Suppressor macrophage treated with lipopolysaccharide for 1 hour (primary cell): ENCODE measurements around the gene PCDHA5.
"Not testable (repeated sequence)": the region's sequence is repeated elsewhere in the genome, so short reads cannot be mapped to it uniquely, and the experiment has no call there.

Experiments
- DNase-seq, 3 donors: peaks; one replicate each; pipeline ENCODE4 v3.0.0-alpha.2; 2020 to 2022

Gene PCDHA5

GRCh38 chr5:140823475-140823874 lies 2.1 kb downstream of the PCDHA5 start:
- no peak for DNase-seq

DNA sequence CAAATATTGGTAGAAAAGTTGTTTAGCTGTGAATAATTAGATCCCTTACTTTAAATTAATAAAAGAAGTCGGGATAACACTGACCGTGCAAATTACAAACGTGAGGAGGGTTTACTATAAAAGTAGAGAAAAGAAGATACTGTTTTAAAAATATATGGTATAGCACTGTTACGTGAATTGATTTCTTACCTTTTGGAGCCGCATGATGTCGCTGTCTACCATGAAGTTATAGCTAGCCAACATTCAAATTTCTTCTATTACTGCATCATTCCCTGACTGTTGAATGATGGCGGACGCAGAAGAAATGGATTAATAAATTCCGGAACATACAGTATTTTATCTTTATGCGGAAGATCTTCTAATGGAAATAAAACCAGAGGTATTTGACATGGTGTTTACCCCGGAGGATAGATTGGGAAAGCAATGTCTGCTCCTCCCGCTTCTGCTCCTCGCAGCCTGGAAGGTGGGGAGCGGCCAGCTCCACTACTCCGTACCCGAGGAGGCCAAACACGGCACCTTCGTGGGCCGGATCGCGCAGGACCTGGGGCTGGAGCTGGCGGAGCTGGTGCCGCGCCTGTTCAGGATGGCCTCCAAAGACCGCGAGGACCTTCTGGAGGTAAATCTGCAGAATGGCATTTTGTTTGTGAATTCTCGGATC lies 6.4 kb downstream of the PCDHA5 start, which contains the start of gene PCDHA6:
PCDHA6 (plus strand) TSS at position 257 of the 658 bp plus-strand sequence; CDS start at position 389, 132 bp downstream.
- peak in 1 of 3 donors; percentile 3 for DNase-seq

DNA sequence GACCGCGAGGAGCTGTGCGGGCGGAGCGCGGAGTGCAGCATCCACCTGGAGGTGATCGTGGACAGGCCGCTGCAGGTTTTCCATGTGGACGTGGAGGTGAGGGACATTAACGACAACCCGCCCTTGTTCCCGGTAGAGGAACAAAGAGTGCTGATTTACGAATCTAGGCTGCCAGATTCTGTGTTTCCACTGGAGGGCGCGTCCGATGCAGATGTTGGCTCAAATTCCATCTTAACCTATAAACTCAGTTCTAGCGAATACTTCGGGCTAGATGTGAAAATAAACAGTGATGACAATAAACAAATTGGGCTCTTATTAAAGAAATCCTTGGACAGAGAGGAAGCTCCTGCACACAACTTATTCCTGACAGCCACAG lies 6.9 kb downstream of the PCDHA5 start:
- peak in 1 of 3 donors; percentile 12 for DNase-seq

DNA sequence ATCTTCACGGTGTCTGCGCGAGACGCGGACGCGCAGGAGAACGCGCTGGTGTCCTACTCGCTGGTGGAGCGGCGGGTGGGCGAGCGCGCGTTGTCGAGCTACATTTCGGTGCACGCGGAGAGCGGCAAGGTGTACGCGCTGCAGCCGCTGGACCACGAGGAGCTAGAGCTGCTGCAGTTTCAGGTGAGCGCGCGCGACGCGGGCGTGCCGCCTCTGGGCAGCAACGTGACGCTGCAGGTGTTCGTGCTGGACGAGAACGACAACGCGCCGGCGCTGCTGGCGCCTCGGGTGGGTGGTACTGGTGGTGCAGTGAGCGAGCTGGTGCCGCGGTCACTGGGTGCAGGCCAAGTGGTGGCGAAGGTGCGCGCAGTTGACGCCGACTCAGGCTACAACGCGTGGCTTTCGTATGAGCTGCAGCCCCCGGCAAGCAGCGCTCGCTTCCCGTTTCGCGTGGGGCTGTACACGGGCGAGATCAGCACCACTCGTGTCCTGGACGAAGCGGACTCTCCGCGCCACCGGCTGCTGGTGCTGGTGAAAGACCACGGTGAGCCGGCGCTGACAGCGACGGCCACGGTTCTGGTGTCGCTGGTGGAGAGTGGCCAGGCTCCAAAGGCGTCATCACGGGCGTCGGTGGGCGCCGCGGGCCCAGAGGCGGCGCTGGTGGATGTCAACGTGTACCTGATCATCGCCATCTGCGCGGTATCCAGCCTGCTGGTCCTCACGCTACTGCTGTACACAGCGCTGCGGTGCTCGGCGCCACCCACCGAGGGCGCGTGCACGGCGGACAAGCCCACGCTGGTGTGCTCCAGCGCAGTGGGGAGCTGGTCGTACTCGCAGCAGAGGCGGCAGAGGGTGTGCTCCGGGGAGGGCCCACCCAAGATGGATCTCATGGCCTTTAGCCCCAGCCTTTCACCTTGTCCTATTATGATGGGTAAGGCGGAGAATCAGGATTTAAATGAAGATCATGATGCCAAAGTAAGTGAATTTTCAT lies 8.4 kb downstream of the PCDHA5 start:
- DNase-seq = peak in 1 of 3 donors; percentile 8

DNA sequence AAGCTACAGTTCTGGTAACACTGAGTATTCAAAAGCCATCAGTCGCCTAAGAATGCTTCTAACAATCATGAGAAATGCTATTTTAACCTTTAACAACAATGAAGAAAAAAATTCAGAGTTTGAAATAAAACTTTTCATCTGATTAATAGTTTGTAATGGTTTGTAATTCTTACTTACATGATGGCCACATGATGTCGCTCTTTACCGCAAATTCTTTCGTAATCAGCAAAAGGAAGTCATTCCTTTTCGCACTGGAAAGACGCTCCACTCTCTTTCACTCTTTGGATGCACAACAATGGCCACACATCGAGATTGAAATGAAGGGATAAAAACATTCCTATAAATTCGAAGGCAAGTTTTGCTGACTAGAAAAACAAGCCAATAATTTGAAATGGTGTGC lies 12.6 kb downstream of the PCDHA5 start, which contains the start of gene PCDHA7:
PCDHA7 (plus strand) TSS at position 277 of the 400 bp plus-strand sequence; CDS start at position 392, 115 bp downstream.
- peak in 2 of 3 donors; percentile 5 to 18 for DNase-seq

DNA sequence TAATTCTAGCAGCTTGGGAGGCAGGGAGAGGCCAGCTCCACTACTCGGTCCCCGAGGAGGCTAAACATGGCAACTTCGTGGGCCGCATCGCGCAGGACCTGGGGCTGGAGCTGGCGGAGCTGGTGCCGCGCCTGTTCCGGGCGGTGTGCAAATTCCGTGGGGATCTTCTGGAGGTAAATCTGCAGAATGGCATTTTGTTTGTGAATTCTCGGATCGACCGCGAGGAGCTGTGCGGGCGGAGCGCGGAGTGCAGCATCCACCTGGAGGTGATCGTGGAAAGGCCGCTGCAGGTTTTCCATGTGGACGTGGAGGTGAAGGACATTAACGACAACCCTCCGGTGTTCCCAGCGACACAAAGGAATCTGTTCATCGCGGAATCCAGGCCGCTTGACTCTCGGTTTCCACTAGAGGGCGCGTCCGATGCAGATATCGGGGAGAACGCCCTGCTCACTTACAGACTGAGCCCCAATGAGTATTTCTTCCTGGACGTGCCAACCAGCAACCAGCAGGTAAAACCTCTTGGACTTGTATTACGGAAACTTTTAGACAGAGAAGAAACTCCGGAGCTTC lies 13.1 kb downstream of the PCDHA5 start:
- not testable (repeated sequence) for DNase-seq

DNA sequence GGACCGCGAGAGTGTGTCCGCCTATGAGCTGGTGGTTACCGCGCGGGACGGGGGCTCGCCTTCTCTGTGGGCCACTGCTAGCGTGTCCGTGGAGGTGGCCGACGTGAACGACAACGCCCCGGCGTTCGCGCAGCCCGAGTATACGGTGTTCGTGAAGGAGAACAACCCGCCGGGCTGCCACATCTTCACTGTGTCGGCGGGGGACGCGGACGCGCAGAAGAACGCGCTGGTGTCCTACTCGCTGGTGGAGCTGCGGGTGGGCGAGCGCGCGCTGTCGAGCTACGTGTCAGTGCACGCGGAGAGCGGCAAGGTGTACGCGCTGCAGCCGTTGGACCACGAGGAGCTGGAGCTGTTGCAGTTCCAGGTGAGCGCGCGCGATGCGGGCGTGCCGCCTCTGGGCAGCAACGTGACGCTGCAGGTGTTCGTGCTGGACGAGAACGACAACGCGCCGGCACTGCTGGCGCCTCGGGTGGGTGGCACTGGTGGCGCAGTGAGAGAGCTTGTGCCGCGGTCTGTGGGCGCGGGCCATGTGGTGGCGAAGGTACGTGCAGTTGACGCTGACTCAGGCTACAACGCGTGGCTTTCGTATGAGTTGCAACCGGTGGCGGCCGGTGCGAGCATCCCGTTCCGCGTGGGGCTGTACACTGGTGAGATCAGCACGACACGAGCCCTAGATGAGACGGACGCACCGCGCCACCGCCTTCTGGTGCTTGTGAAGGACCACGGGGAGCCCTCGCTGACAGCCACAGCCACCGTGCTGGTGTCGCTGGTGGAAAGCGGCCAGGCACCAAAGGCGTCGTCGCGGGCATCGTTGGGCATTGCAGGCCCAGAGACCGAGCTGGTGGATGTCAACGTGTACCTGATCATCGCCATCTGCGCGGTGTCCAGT lies 14.5 kb downstream of the PCDHA5 start:
- peak in 1 of 3 donors; percentile 13 for DNase-seq

GRCh38 chr5:140840978-140841962 lies 19.9 kb downstream of the PCDHA5 start, which contains the start of gene PCDHA8:
Gene PCDHA8, plus strand, starts transcription at chr5:140841187. Its CDS starts 135 bp downstream, at chr5:140841322.
- peak; percentile 13 to 27 (median 15) for DNase-seq

DNA sequence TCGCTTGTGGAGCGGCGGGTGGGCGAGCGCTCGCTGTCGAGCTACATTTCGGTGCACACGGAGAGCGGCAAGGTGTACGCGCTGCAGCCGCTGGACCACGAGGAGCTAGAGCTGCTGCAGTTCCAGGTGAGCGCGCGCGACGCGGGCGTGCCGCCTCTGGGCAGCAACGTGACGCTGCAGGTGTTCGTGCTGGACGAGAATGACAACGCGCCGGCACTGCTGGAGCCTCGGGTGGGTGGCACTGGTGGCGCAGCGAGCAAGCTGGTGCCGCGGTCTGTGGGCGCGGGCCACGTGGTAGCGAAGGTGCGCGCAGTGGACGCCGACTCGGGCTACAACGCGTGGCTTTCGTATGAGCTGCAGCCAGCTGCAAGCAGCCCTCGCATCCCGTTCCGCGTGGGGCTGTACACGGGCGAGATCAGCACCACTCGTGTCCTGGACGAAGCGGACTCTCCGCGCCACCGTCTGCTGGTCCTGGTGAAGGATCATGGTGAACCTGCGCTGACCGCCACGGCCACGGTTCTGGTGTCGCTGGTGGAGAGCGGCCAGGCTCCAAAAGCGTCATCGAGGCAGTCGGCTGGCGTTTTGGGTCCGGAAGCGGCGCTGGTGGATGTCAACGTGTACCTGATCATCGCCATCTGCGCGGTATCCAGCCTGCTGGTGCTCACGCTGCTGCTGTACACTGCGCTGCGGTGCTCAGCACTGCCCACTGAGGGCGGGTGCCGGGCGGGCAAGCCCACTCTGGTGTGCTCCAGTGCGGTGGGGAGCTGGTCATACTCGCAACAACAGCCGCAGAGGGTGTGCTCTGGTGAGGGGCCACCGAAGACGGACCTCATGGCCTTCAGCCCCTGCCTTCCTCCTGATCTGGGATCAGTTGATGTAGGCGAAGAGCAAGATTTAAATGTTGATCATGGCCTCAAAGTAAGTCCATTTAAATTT lies 21.7 kb downstream of the PCDHA5 start:
- no peak for DNase-seq

DNA sequence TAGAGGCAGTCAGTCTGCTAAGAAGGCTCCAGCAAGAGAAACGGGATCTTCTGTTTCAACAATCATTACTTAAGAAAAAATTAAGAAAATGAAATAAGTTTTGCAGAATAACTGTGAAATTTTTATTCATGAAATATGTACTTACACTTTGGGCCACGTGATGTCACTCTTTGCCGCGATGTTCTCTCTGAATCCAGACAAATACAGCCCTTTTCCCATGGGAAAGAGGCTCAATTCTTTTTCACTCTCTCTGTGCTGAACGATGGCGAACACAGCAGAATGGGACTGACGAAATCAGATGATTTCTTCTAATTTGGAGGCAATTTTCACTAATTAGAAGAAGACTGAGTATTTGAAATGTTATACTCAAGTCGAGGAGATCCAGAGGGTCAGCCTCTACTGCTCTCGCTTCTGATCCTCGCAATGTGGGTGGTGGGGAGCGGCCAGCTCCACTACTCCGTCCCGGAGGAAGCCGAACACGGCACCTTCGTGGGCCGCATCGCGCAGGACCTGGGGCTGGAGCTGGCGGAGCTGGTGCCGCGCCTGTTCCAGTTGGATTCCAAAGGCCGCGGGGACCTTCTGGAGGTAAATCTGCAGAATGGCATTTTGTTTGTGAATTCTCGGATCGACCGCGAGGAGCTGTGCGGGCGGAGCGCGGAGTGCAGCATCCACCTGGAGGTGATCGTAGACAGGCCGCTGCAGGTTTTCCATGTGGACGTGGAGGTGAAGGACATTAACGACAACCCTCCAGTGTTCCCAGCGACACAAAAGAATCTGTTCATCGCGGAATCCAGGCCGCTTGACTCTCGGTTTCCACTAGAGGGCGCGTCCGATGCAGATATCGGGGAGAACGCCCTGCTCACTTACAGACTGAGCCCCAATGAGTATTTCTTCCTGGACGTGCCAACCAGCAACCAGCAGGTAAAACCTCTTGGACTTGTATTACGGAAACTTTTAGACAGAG lies 27.0 kb downstream of the PCDHA5 start, which contains the start of gene PCDHA9:
PCDHA9 (plus strand) TSS at position 244 of the 964 bp plus-strand sequence; CDS start at position 358, 114 bp downstream.
- DNase-seq = not testable (repeated sequence)

DNA sequence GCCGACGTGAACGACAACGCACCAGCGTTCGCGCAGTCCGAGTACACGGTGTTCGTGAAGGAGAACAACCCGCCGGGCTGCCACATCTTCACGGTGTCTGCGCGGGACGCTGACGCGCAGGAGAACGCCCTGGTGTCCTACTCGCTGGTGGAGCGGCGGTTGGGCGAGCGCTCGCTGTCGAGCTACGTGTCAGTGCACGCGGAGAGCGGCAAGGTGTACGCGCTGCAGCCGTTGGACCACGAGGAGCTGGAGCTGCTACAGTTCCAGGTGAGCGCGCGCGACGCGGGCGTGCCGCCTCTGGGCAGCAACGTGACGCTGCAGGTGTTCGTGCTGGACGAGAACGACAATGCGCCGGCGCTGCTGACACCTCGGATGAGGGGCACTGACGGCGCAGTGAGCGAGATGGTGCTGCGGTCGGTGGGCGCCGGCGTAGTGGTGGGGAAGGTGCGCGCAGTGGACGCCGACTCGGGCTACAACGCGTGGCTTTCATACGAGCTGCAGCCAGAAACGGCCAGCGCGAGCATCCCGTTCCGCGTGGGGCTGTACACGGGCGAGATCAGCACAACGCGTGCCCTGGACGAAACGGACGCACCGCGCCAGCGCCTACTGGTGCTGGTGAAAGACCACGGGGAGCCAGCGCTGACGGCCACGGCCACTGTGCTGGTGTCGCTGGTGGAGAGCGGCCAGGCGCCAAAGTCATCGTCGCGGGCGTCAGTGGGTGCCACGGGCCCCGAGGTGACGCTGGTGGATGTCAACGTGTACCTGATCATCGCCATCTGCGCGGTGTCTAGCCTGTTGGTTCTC lies 28.6 kb downstream of the PCDHA5 start:
- DNase-seq = not testable (repeated sequence)

GRCh38 chr5:140855772-140856674 lies 34.6 kb downstream of the PCDHA5 start, which contains the start of gene PCDHA10:
Gene PCDHA10, plus strand, starts transcription at chr5:140855897. Its CDS starts 152 bp downstream, at chr5:140856049.
- no peak for DNase-seq

DNA sequence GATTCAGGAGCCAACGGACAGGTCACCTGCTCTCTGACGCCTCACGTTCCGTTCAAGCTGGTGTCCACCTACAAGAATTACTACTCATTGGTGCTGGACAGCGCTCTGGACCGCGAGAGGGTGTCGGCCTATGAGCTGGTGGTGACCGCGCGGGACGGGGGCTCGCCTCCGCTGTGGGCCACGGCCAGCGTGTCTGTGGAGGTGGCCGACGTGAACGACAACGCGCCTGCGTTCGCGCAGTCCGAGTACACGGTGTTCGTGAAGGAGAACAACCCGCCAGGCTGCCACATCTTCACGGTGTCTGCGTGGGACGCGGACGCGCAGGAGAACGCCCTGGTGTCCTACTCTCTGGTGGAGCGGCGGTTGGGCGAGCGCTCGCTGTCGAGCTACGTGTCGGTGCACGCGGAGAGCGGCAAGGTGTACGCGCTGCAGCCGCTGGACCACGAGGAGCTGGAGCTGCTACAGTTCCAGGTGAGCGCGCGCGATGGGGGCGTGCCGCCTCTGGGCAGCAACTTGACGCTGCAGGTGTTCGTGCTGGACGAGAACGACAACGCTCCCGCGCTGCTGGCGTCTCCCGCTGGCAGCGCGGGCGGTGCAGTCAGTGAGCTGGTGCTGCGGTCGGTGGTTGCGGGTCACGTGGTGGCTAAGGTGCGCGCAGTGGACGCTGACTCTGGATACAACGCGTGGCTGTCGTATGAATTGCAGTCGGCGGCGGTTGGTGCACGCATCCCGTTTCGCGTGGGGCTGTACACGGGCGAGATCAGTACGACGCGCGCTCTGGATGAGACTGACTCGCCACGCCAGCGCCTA lies 36.0 kb downstream of the PCDHA5 start:
- no peak for DNase-seq

DNA sequence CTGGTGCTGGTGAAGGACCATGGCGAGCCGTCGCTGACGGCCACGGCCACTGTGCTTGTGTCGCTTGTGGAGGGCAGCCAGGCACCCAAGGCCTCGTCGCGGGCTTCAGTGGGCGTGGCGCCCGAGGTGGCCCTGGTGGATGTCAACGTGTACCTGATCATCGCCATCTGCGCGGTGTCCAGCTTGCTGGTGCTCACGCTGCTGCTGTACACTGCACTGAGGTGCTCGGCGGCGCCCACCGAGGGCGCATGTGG lies 36.5 kb downstream of the PCDHA5 start:
- no peak for DNase-seq
